Psoas muscle (tissue), 8 donors: ENCODE measurements around the gene PCDHGA12. TPM values are rescaled to one million over a fixed set of nuclear protein-coding genes. Genes with fewer than 3 reads are reported as not detected.
A peak's percentile ranks its signal among the peaks of the same experiment; 100 is the strongest.

Source experiments
- ATAC-seq, 4 donors: fragments of 200-7000 bp; cut with Tn5 transposase; one replicate each; pipeline ENCODE4 v1.9.1; 2020; ENCODE audit warnings: moderate library complexity in 3 of 4, mild to moderate bottlenecking in 2 of 4
- DNase-seq, 2 donors: peaks; one replicate each; pipeline ENCODE4 v3.0.0-alpha.2; 2020
- H3K27ac ChIP-seq: fragments of 200-600 bp; one replicate; pipeline ENCODE4 v1.8.0; 2022
- H3K27me3 ChIP-seq, 3 donors: fragments of 200-600 bp in 1 of 3; one replicate each; pipeline versions ENCODE4 v1.6.1 to v1.8.0; 2013 to 2022; ENCODE audit warnings: low read length in 2 of 3, mild to moderate bottlenecking in 2 of 3, moderate library complexity in 1 of 3; ENCODE audit not compliant: insufficient read depth in 3 of 3
- H3K36me3 ChIP-seq, 2 donors: fragments of 200-600 bp in 1 of 2; one replicate each; pipeline versions ENCODE4 v1.6.1 to v1.8.0; 2013 to 2022; ENCODE audit warnings: low read depth in 1 of 2, mild to moderate bottlenecking in 1 of 2, moderate library complexity in 1 of 2; ENCODE audit not compliant: insufficient read depth in 1 of 2
- H3K4me1 ChIP-seq: fragments of 200-600 bp; one replicate; pipeline ENCODE4 v1.8.0; 2022
- H3K4me3 ChIP-seq: fragments of 200-600 bp; one replicate; pipeline ENCODE4 v1.8.0; 2022; ENCODE audit warnings: mild to moderate bottlenecking
- H3K9me3 ChIP-seq: fragments of 200-600 bp; one replicate; pipeline ENCODE4 v1.8.0; 2022
- WGBS, 3 donors: extraction: QIAGEN DNeasy Blood & Tissue Kit; methylation state at CpG; one replicate each; pipeline versions ENCODE4 v1.1.6 to v1.1.7; 2013; 5-methylcytosine and 5-hydroxymethylcytosine counted together
- intact Hi-C, 2 donors: fragments of 100-400 bp; cut with DNase I; formaldehyde crosslinking; loops; one replicate each; pipeline versions ENCODE4 v1.11.0 to v1.14.2; 2022
- long read RNA-seq, 2 donors: library from polyadenylated mRNA; unstranded; transcript quantifications; one replicate each; pipeline ENCODE4 v2.0.0, GENCODE V29; 2021
- polyA plus RNA-seq, 3 donors: library from polyadenylated mRNA; stranded (reverse); fragments of 200-250 nt; gene quantifications; one replicate each; pipeline ENCODE4 v1.2.3, GENCODE V29; 2013
- total RNA-seq, 4 donors: library from RNA; stranded (reverse); fragmentation: NEBNext Ultra II Directional in 2 of 4; extraction: Animal tissue kit (Norgen Biotek cat#: 25700) in 2 of 4; gene quantifications; one replicate each; pipeline versions ENCODE4 v1.2.1 to v1.2.4, GENCODE V29; 2021 to 2023
- TF ChIP-seq, protein P1 (sequence below): fragments of 200-600 bp; IDR thresholded peaks from one replicate; pipeline ENCODE4 v1.8.0; 2022; ENCODE audit warnings: antibody characterized with exemption
- donor health status: healthy with polysubstance abuse.
- donor health status: DM: no; HTN: no; CAD: no; lungs with moderate emphysema.
- donor health status: Bipolar disorder and iron deficiency.
- donor health status: healthy.
- donor health status: DM: yes; HTN: yes; CAD: no.
- donor health status: DM: no; HTN: no; CAD: no.
- donor health status: DM: no; HTN: no; CAD: no.
- donor health status: DM: yes; HTN: yes; CAD: no.

PCDHGA12 gene
- total RNA-seq: 1 to 10 TPM; 2.6 to 6.9 (median 3.6) TPM
- polyA plus RNA-seq: under 1 TPM; 0.38 to 0.56 (median 0.39) TPM
- long read RNA-seq, donor 1, full-length matches to known transcripts: 1 of 1 reads
- long read RNA-seq, donor 1, partial matches to known transcripts: 0 of 1 reads
- long read RNA-seq, donor 1, other reads (novel, unspliced or antisense): 0 of 1 reads
- long read RNA-seq, donor 2, full-length matches to known transcripts: 1 of 3 reads
- long read RNA-seq, donor 2, partial matches to known transcripts: 0 of 3 reads
- long read RNA-seq, donor 2, other reads (novel, unspliced or antisense): 2 of 3 reads

DNA sequence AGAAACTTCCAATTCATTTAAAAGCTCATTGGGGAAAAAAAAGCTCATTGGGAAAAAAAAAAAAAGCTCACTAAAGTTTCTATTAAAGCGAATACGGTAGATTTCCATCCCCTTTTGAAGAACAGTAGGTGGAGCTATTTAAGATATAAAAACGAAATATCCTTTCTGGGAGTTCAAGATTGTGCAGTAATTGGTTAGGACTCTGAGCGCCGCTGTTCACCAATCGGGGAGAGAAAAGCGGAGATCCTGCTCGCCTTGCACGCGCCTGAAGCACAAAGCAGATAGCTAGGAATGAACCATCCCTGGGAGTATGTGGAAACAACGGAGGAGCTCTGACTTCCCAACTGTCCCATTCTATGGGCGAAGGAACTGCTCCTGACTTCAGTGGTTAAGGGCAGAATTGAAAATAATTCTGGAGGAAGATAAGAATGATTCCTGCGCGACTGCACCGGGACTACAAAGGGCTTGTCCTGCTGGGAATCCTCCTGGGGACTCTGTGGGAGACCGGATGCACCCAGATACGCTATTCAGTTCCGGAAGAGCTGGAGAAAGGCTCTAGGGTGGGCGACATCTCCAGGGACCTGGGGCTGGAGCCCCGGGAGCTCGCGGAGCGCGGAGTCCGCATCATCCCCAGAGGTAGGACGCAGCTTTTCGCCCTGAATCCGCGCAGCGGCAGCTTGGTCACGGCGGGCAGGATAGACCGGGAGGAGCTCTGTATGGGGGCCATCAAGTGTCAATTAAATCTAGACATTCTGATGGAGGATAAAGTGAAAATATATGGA is at the start of gene PCDHGA12:
PCDHGA12 (plus strand) TSS at position 176 of the 782 bp plus-strand sequence; CDS start at position 429, 253 bp downstream.
- H3K4me3 ChIP-seq: peak within 1 kb of the TSS; percentile 64
- DNase-seq: peak; percentile 69 to 82
- ATAC-seq: peak; percentile 90 to 95 (median 90)
- H3K27ac ChIP-seq: peak within 1 kb of the TSS; percentile 56
- intact Hi-C loops: loop anchor here (5.0 kb wide), 3 partner anchors 47 to 127 kb away; partner anchors contain the start of gene PCDHGC3 (in 1 of the 2)
- 21 to 29% (median 25%) methylated on average over 33 of the region's 33 CpGs for WGBS, 3 donors
- no peaks in the 10 kb centered on the region for H3K36me3 ChIP-seq
- peaks cover 0 to 11% (median 6%) of the 10 kb centered on the region in 3 donors for H3K27me3 ChIP-seq
- peaks cover 10% of the 10 kb centered on the region for H3K9me3 ChIP-seq
- TF ChIP-seq, protein P1, sequence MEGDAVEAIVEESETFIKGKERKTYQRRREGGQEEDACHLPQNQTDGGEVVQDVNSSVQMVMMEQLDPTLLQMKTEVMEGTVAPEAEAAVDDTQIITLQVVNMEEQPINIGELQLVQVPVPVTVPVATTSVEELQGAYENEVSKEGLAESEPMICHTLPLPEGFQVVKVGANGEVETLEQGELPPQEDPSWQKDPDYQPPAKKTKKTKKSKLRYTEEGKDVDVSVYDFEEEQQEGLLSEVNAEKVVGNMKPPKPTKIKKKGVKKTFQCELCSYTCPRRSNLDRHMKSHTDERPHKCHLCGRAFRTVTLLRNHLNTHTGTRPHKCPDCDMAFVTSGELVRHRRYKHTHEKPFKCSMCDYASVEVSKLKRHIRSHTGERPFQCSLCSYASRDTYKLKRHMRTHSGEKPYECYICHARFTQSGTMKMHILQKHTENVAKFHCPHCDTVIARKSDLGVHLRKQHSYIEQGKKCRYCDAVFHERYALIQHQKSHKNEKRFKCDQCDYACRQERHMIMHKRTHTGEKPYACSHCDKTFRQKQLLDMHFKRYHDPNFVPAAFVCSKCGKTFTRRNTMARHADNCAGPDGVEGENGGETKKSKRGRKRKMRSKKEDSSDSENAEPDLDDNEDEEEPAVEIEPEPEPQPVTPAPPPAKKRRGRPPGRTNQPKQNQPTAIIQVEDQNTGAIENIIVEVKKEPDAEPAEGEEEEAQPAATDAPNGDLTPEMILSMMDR: peak; percentile 66
- no peaks in the 10 kb centered on the region for H3K4me1 ChIP-seq

DNA sequence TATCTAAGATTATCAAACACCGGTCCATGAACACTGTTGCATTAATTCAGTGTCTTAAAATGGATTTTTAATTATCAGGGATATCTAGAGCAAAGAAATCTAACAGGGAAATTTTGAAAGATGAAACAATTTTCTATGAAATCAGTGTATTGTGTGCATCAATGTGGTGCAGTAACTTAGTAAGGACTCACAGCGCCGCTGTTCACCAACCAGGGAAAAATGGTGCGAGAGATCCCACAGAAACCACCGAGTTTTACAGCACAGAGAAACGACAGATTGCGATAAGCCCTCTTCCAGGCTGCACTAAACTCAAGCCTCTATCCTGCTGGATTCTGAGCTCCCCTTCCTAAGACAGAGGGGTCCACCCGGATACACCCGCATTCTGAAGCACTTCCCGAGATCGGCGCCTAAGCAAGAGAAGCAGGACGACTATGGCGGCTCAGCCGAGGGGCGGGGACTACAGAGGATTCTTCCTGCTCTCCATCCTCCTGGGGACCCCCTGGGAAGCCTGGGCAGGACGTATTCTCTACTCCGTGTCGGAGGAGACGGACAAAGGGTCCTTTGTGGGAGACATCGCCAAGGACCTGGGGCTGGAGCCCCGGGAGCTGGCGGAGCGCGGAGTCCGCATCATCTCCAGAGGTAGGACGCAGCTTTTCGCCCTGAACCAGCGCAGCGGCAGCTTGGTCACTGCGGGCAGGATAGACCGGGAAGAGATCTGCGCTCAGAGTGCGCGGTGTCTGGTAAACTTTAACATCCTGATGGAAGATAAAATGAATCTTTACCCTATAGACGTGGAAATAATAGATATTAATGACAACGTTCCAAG is 47.6 kb upstream of the PCDHGA12 start, which contains the start of gene PCDHGA7:
PCDHGA7 (plus strand) TSS at position 274 of the 826 bp plus-strand sequence; CDS start at position 432, 158 bp downstream.
- H3K27me3 ChIP-seq: peaks cover 0 to 28% (median 2%) of the 10 kb centered on the region in 3 donors
- ATAC-seq (peak in 3 of 4 donors; percentile 49 to 77 (median 72)), DNase-seq (no peak)
- TF ChIP-seq, protein P1: peak; percentile 35
- no peaks in the 10 kb centered on the region for H3K36me3 ChIP-seq
- intact Hi-C loops: no loop called here
- H3K27ac ChIP-seq: no peak within 1 kb of the TSS
- WGBS, 3 donors: 18 to 22% (median 20%) methylated on average over 37 of the region's 37 CpGs
- no peaks in the 10 kb centered on the region for H3K4me1 ChIP-seq
- H3K9me3 ChIP-seq: no peaks in the 10 kb centered on the region
- H3K4me3 ChIP-seq: peak within 1 kb of the TSS; percentile 58

DNA sequence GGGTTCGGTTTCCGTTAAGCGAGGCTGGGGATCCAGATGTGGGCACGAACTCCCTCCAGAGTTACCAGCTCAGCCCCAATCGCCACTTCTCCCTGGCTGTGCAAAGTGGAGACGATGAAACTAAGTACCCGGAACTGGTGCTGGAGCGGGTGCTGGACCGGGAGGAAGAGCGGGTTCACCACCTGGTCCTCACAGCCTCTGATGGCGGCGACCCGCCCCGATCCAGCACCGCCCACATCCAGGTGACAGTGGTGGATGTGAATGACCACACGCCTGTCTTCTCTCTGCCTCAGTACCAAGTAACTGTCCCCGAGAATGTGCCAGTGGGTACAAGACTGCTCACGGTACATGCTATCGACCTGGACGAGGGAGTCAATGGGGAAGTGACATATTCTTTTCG is 47.0 kb upstream of the PCDHGA12 start:
- no peak for DNase-seq
- peaks cover 0 to 29% (median 2%) of the 10 kb centered on the region in 3 donors for H3K27me3 ChIP-seq
- peak overlapping the region; percentile 58 for H3K4me3 ChIP-seq
- H3K36me3 ChIP-seq: no peaks in the 10 kb centered on the region
- WGBS, 3 donors: 38 to 47% (median 45%) methylated on average over 21 of the region's 21 CpGs
- no peak overlapping the region for H3K27ac ChIP-seq
- intact Hi-C loops: no loop called here
- H3K4me1 ChIP-seq: no peaks in the 10 kb centered on the region
- no peak for ATAC-seq
- no peaks in the 10 kb centered on the region for H3K9me3 ChIP-seq
- TF ChIP-seq, protein P1: no peak

DNA sequence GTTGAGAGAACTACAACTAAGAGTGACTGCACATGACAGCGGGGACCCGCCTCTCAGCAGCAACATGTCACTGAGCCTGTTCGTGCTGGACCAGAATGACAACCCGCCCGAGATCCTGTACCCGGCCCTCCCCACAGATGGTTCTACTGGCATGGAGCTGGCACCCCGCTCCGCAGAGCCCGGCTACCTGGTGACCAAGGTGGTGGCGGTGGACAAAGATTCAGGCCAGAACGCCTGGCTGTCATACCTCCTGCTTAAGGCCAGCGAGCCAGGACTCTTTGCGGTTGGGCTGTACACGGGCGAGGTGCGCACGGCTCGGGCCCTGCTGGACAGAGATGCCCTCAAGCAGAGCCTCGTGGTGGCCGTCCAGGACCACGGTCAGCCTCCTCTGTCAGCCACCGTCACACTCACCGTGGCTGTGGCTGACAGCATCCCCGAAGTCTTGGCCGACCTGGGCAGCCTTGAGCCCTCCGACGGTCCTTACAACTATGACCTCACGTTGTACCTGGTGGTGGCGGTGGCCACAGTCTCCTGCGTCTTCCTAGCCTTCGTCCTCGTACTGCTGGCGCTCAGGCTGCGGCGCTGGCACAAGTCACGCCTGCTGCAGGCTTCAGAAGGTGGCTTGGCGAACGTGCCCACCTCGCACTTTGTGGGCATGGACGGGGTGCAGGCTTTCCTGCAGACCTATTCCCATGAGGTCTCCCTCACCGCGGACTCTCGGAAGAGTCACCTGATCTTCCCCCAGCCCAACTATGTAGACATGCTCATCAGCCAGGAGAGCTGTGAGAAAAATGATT is 45.6 kb upstream of the PCDHGA12 start:
- TF ChIP-seq, protein P1: no peak
- Histone ChIP-seq H3K27ac (no peak overlapping the region), H3K27me3 (peaks cover 0 to 38% (median 7%) of the 10 kb centered on the region in 3 donors), H3K4me1 (no peaks in the 10 kb centered on the region), H3K4me3 (no peak overlapping the region), H3K36me3 (no peaks in the 10 kb centered on the region), H3K9me3 (no peaks in the 10 kb centered on the region)
- no peak for ATAC-seq
- intact Hi-C loops: no loop called here
- no peak for DNase-seq
- WGBS, 3 donors: 49 to 63% (median 49%) methylated on average over 41 to 43 of the region's 43 CpGs
